ENCODE results near the gene GAB2. TPM values are rescaled to one million over a fixed set of nuclear protein-coding genes. Genes with fewer than 3 reads are reported as not detected.

Gene GAB2
- total and polyA plus RNA-seq, 2 of the 13 experiments (the other 11 are each of a cell fraction or from before 2014, with no cell fraction given): 4.1 to 8.6 TPM

DNA sequence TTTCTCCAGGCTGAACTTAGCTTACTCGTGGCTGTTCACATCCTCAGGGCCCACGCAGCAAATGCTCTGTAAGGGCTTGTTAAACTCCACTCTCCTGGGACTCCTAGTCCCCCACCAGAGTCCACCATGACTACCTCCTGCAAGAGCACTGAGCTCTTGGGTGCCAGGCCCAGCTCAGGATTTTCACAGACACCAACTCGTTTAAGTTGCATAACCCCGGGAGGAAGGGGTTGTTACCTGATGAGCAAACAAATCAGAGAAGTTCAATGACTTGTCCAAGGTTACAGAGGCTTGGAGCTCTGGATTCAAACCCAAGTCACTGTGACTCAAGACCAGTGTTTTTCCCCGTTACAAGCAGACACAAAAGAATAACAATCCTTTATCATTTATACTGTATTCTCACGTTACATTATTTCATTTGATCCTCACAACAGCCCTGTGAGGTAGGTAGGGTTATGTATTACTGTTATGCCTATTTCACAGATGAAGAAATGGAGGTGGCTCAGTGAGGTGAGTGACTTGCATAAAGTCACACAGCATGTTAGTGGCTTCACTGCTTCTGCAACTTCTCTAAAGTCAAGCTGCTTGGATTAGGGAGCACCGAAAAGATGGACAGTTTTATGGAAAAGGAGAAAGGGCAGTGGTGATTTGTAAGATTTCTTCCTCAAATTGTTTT is 246.6 kb downstream of the GAB2 start (continued):
- TF ChIP-seq, protein P1, sequence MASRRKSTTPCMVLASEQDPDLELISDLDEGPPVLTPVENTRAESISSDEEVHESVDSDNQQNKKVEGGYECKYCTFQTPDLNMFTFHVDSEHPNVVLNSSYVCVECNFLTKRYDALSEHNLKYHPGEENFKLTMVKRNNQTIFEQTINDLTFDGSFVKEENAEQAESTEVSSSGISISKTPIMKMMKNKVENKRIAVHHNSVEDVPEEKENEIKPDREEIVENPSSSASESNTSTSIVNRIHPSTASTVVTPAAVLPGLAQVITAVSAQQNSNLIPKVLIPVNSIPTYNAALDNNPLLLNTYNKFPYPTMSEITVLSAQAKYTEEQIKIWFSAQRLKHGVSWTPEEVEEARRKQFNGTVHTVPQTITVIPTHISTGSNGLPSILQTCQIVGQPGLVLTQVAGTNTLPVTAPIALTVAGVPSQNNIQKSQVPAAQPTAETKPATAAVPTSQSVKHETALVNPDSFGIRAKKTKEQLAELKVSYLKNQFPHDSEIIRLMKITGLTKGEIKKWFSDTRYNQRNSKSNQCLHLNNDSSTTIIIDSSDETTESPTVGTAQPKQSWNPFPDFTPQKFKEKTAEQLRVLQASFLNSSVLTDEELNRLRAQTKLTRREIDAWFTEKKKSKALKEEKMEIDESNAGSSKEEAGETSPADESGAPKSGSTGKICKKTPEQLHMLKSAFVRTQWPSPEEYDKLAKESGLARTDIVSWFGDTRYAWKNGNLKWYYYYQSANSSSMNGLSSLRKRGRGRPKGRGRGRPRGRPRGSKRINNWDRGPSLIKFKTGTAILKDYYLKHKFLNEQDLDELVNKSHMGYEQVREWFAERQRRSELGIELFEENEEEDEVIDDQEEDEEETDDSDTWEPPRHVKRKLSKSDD (CRISPR knock-in tag; IDR thresholded peaks at IDR 0.05; ENCODE audit: low read depth): no peak
- TF ChIP-seq SOX6 (IDR thresholded peaks at IDR 0.05) (no peak), SOX6 (CRISPR knock-in tag; IDR thresholded peaks at IDR 0.05) (peak; percentile 72), ATF7 (IDR thresholded peaks at IDR 0.05) (no peak), ATF7 (CRISPR knock-in tag; IDR thresholded peaks at IDR 0.05) (no peak), NAIF1 (CRISPR knock-in tag; IDR thresholded peaks at IDR 0.05; ENCODE audit: borderline replicate concordance) (no peak), HHEX (CRISPR knock-in tag; IDR thresholded peaks at IDR 0.05) (0 out of 2 replicates have a peak, but pooled peaks have one; percentile 8), KLF9 (CRISPR knock-in tag; IDR thresholded peaks at IDR 0.05; ENCODE audit: low read depth) (no peak), ZNF678 (CRISPR knock-in tag; IDR thresholded peaks at IDR 0.05) (no peak), ZBTB21 (CRISPR knock-in tag; IDR thresholded peaks at IDR 0.05) (no peak), ZNF570 (CRISPR knock-in tag; IDR thresholded peaks at IDR 0.05; ENCODE audit: borderline replicate concordance) (no peak), ZNF569 (CRISPR knock-in tag; IDR thresholded peaks at IDR 0.05; ENCODE audit: borderline replicate concordance) (no peak), ZC3H13 (CRISPR knock-in tag; IDR thresholded peaks at IDR 0.05) (no peak), ZNF230 (CRISPR knock-in tag; IDR thresholded peaks at IDR 0.05) (no peak), ZNF674 (CRISPR knock-in tag; IDR thresholded peaks at IDR 0.05; ENCODE audit: low read depth) (no peak), ZNF619 (CRISPR knock-in tag; IDR thresholded peaks at IDR 0.05) (no peak), PAF1 (CRISPR knock-in tag; IDR thresholded peaks at IDR 0.05) (no peak), ARNTL (CRISPR knock-in tag; IDR thresholded peaks at IDR 0.05) (no peak), ZNF101 (CRISPR knock-in tag; IDR thresholded peaks at IDR 0.05; ENCODE audit: borderline replicate concordance, low read depth) (no peak)
- TF ChIP-seq, protein P2, sequence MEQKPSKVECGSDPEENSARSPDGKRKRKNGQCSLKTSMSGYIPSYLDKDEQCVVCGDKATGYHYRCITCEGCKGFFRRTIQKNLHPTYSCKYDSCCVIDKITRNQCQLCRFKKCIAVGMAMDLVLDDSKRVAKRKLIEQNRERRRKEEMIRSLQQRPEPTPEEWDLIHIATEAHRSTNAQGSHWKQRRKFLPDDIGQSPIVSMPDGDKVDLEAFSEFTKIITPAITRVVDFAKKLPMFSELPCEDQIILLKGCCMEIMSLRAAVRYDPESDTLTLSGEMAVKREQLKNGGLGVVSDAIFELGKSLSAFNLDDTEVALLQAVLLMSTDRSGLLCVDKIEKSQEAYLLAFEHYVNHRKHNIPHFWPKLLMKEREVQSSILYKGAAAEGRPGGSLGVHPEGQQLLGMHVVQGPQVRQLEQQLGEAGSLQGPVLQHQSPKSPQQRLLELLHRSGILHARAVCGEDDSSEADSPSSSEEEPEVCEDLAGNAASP (CRISPR knock-in tag; IDR thresholded peaks at IDR 0.05; ENCODE audit: borderline replicate concordance): peak; percentile 81; the same call in 1 of the 2 replicates
- TF ChIP-seq, protein P3, sequence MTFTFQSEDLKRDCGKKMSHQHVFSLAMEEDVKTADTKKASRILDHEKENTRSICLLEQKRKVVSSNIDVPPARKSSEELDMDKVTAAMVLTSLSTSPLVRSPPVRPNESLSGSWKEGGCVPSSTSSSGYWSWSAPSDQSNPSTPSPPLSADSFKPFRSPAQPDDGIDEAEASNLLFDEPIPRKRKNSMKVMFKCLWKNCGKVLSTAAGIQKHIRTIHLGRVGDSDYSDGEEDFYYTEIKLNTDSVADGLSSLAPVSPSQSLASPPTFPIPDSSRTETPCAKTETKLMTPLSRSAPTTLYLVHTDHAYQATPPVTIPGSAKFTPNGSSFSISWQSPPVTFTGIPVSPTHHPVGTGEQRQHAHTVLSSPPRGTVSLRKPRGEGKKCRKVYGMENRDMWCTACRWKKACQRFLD (CRISPR knock-in tag; IDR thresholded peaks at IDR 0.05; ENCODE audit: borderline replicate concordance): no peak
- TF ChIP-seq, protein P4, sequence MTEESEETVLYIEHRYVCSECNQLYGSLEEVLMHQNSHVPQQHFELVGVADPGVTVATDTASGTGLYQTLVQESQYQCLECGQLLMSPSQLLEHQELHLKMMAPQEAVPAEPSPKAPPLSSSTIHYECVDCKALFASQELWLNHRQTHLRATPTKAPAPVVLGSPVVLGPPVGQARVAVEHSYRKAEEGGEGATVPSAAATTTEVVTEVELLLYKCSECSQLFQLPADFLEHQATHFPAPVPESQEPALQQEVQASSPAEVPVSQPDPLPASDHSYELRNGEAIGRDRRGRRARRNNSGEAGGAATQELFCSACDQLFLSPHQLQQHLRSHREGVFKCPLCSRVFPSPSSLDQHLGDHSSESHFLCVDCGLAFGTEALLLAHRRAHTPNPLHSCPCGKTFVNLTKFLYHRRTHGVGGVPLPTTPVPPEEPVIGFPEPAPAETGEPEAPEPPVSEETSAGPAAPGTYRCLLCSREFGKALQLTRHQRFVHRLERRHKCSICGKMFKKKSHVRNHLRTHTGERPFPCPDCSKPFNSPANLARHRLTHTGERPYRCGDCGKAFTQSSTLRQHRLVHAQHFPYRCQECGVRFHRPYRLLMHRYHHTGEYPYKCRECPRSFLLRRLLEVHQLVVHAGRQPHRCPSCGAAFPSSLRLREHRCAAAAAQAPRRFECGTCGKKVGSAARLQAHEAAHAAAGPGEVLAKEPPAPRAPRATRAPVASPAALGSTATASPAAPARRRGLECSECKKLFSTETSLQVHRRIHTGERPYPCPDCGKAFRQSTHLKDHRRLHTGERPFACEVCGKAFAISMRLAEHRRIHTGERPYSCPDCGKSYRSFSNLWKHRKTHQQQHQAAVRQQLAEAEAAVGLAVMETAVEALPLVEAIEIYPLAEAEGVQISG (CRISPR knock-in tag; IDR thresholded peaks at IDR 0.05): 0 out of 2 replicates have a peak, but pooled peaks have one; percentile 37
